A549 treated with DMSO at 1 μM for 4 hours (cell line): ENCODE data around the gene NOP58. TPM values are rescaled to one million over a fixed set of nuclear protein-coding genes. Genes with fewer than 3 reads are reported as not detected.

Experiments used
- total RNA-seq: library from RNA; stranded (reverse); fragments of 200-300 nt; extraction: Qiagen RNA extraction; gene quantifications from 5 replicates; pipeline ENCODE4 v1.2.3, GENCODE V29; 2022; ENCODE audit warnings: low read depth

The NOP58 gene
- total RNA-seq = 115 to 136 TPM (median 126 TPM) in 5 replicates

GRCh38 chr2:202265467-202266277 lies at the start of gene NOP58:
TSS of gene NOP58 (plus strand) at chr2:202265763. CDS start at chr2:202265942, 179 bp downstream.

DNA sequence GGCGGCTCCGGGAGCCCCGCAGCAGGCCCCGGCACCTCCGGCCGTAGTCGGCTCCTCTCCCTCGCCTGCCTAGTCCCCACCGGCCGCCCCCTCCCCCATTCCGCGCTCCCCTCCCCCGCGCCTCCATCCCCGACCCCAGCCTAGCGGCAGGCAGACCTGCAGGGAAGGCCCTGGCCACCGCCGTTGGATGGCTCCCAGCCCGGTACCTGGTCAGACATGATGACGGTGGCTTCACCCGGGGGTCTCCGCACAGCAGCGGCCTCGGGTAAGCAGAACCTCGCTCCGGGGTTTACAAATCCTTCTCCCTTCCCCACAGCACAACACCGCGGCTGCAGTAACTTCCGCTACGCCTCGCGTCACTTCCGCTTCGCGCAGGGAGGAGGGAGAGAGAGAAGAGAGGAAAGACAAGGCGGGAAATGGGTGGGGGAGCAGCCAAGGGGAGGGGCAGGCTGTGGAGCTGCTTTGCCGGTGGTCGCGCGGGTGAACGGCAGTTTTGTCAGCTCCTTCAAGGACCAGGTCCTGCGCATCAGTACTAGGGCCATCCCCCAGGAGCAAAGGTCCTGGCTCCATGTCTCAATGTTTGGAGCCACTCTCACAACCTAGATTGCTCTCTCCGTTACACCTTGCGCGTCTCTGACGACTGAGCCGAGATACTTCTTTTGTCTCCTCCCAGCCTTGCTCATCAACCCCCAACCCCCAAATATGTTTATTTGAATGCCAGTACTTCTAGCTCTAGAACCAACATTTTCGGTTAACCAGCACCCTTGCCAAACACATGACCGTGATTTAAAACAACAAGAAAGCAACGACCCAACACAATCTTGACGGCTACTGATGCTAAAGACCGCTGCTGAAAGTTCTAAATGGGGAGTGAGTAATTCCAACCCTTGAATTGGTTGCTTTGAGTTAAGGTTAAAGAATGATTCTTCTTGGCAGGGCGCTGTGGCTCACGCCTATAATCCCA lies 27.0 kb upstream of the NOP58 start, which contains the start of gene SUMO1:
TSS of gene SUMO1 (minus strand) at position 364 of the 964 bp plus-strand sequence. CDS start at position 218, 146 bp downstream.

Other genes with a start within 250 kb of the NOP58 start
- 5.9 to 8.4 TPM (median 7.4 TPM) in 5 replicates for gene FZD7, start 231.9 kb upstream of the NOP58 start, total RNA-seq
- not detected in 5 replicates for gene KIAA2012, start 192.5 kb upstream of the NOP58 start, total RNA-seq
- 136 to 182 TPM (median 149 TPM) in 5 replicates for gene SUMO1, start 27.2 kb upstream of the NOP58 start, total RNA-seq
- gene BMPR2, start 110.6 kb downstream of the NOP58 start, total RNA-seq = 12.3 to 20.3 TPM (median 17.5 TPM) in 5 replicates